IMR-90 (cell line): ENCODE measurements around the gene TRAF3. TPM values are rescaled to one million over a fixed set of nuclear protein-coding genes. Genes with fewer than 3 reads are reported as not detected.

Experiments
- ATAC-seq: fragments of 200-7000 bp; cut with Tn5 transposase; 2 replicates; pipeline ENCODE4 v1.9.1; 2020; ENCODE audit warnings: low read depth, mild to moderate bottlenecking, moderate library complexity
- BruUV-seq: library from RNA; stranded (reverse); fragments of 400-500 nt; replicated peaks from 2 replicates; lab custom pipeline; 2021; lab: Mats Ljungman, UMichigan
- CTCF ChIA-PET: fragments of 300-600 bp; formaldehyde crosslinking; extraction: SDS; loops from one replicate; lab custom pipeline; 2021; ENCODE audit warnings: antibody characterized with exemption; lab: Yijun Ruan, JAX
- POLR2A ChIA-PET: fragments of 300-600 bp; sonication (Branson Sonifier 250); formaldehyde crosslinking; loops from one replicate; lab custom pipeline; 2022; ENCODE audit warnings: antibody characterized with exemption; ENCODE audit not compliant: unreplicated experiment; lab: Charles Lee
- DNase-seq: peaks from one replicate; pipeline ENCODE4 v3.0.0; 2013
- H2AFZ ChIP-seq: replicated peaks from 2 replicates; pipeline ENCODE3; 2013; ENCODE audit warnings: low read length, mild to moderate bottlenecking; ENCODE audit not compliant: poor library complexity
- H2AK5ac ChIP-seq: 2 replicates; pipeline ENCODE4 v1.6.1; 2013; ENCODE audit warnings: low read depth, low read length, inconsistent platforms
- H2AK9ac ChIP-seq: replicated peaks from 2 replicates; pipeline ENCODE3; 2013; ENCODE audit warnings: mild to moderate bottlenecking, low read depth, low read length, moderate library complexity; ENCODE audit not compliant: poor library complexity
- H2BK120ac ChIP-seq: 2 replicates; pipeline ENCODE4 v1.6.1; 2013; ENCODE audit warnings: low read depth, low read length, inconsistent platforms
- H2BK15ac ChIP-seq: 3 replicates; pipeline ENCODE4 v1.6.1; 2013; ENCODE audit warnings: low read depth, low read length, inconsistent platforms
- H2BK20ac ChIP-seq: 2 replicates; pipeline ENCODE4 v1.6.1; 2013; ENCODE audit warnings: low read depth, mild to moderate bottlenecking, inconsistent platforms, low read length, moderate library complexity
- H2BK5ac ChIP-seq: 2 replicates; pipeline ENCODE4 v1.6.1; 2013; ENCODE audit warnings: mild to moderate bottlenecking, low read depth, low read length, inconsistent platforms; ENCODE audit not compliant: poor library complexity, severe bottlenecking
- H3K14ac ChIP-seq: replicated peaks from 2 replicates; pipeline ENCODE4 v1.6.1; 2013; ENCODE audit warnings: low read depth, low read length, inconsistent platforms
- H3K18ac ChIP-seq: 2 replicates; pipeline ENCODE4 v1.6.1; 2013; ENCODE audit warnings: low read depth, low read length, control low read depth
- H3K23ac ChIP-seq: 2 replicates; pipeline ENCODE4 v1.6.1; 2013; ENCODE audit warnings: low read depth, low read length, inconsistent platforms
- H3K27ac ChIP-seq: 2 replicates; pipeline ENCODE4 v1.5.1; 2013; ENCODE audit warnings: mild to moderate bottlenecking, control low read depth, low read length; ENCODE audit not compliant: insufficient read depth
- H3K27me3 ChIP-seq: 2 replicates; pipeline ENCODE4 v1.6.1; 2013; ENCODE audit warnings: low read length; ENCODE audit not compliant: control insufficient read depth, insufficient read depth
- H3K36me3 ChIP-seq: 2 replicates; pipeline ENCODE4 v1.6.1; 2013; ENCODE audit warnings: low read length, mixed read lengths; ENCODE audit not compliant: control insufficient read depth, insufficient read depth
- H3K4ac ChIP-seq: 2 replicates; pipeline ENCODE4 v1.6.1; 2013; ENCODE audit warnings: low read depth, low read length, inconsistent platforms
- H3K4me1 ChIP-seq: 2 replicates; pipeline ENCODE4 v1.6.1; 2013; ENCODE audit warnings: low read length, mixed read lengths; ENCODE audit not compliant: control insufficient read depth, insufficient read depth
- H3K4me2 ChIP-seq: 2 replicates; pipeline ENCODE4 v1.6.1; 2013; ENCODE audit warnings: low read depth, mild to moderate bottlenecking, control low read depth, low read length, moderate library complexity
- H3K4me3 ChIP-seq: 2 replicates; pipeline ENCODE4 v1.5.1; 2013; ENCODE audit warnings: low read depth, mild to moderate bottlenecking, control low read depth, low read length, moderate library complexity; ENCODE audit not compliant: insufficient read depth
- H3K56ac ChIP-seq: 2 replicates; pipeline ENCODE4 v1.6.1; 2013; ENCODE audit warnings: low read length, inconsistent platforms; ENCODE audit not compliant: insufficient read depth; ENCODE audit errors: extremely low read depth
- H3K79me1 ChIP-seq, 2 experiments: 2 replicates each; pipeline ENCODE4 v1.6.1; 2013; ENCODE audit warnings: low read length in 2 of 2, inconsistent platforms in 1 of 2, low read depth in 1 of 2
- H3K9ac ChIP-seq: 2 replicates; pipeline ENCODE4 v1.6.1; 2013; ENCODE audit warnings: low read depth, low read length, control low read depth
- H3K9me1 ChIP-seq: 2 replicates; pipeline ENCODE4 v1.6.1; 2013; ENCODE audit warnings: low read length, inconsistent platforms; ENCODE audit not compliant: insufficient read depth
- H3K9me3 ChIP-seq: 2 replicates; pipeline ENCODE4 v1.6.1; 2013; ENCODE audit warnings: low read length; ENCODE audit not compliant: control insufficient read depth, insufficient read depth
- H4K20me1 ChIP-seq: 2 replicates; pipeline ENCODE4 v1.6.1; 2013; ENCODE audit warnings: low read length, inconsistent platforms; ENCODE audit not compliant: insufficient read depth
- H4K5ac ChIP-seq: 2 replicates; pipeline ENCODE4 v1.6.1; 2013; ENCODE audit warnings: mild to moderate bottlenecking, low read depth, low read length, control low read depth
- H4K8ac ChIP-seq, 2 experiments: 2 replicates each; pipeline ENCODE4 v1.6.1; 2013; ENCODE audit warnings: low read depth in 2 of 2, low read length in 2 of 2, control low read depth in 1 of 2, inconsistent platforms in 1 of 2
- H4K91ac ChIP-seq: 2 replicates; pipeline ENCODE4 v1.6.1; 2013; ENCODE audit warnings: low read depth, low read length, inconsistent platforms; ENCODE audit not compliant: insufficient read depth
- BHLHE40 ChIP-seq: fragments of 150-350 bp; IDR thresholded peaks from 2 replicates; pipeline ENCODE4 v1.6.1; 2016; ENCODE audit warnings: mild to moderate bottlenecking, low read depth, low read length
- CEBPB ChIP-seq: IDR thresholded peaks from 2 replicates; pipeline ENCODE4 v1.6.1; 2012; ENCODE audit warnings: low read depth, low read length, improper control_type of control experiment
- CHD1 ChIP-seq: IDR thresholded peaks from 2 replicates; pipeline ENCODE4 v1.6.1; 2012; ENCODE audit warnings: low read depth, low read length, improper control_type of control experiment
- CTCF ChIP-seq: conservative IDR thresholded peaks from 2 replicates; pipeline ENCODE4 v1.5.1; 2012; ENCODE audit warnings: mild to moderate bottlenecking, low read depth, low read length, improper control_type of control experiment
- ELK1 ChIP-seq: fragments of 150-350 bp; IDR thresholded peaks from 2 replicates; pipeline ENCODE4 v1.6.1; 2016; ENCODE audit warnings: low read depth, mild to moderate bottlenecking, low read length, moderate library complexity, borderline replicate concordance
- FOS ChIP-seq: fragments of 150-350 bp; IDR thresholded peaks from 2 replicates; pipeline ENCODE4 v1.6.1; 2016; ENCODE audit warnings: low read depth, low read length
- MAFK ChIP-seq: IDR thresholded peaks from 2 replicates; pipeline ENCODE4 v1.6.1; 2012; ENCODE audit warnings: low read depth, low read length, improper control_type of control experiment
- MAZ ChIP-seq: IDR thresholded peaks from 2 replicates; pipeline ENCODE4 v1.6.1; 2012; ENCODE audit warnings: low read depth, mild to moderate bottlenecking, low read length, improper control_type of control experiment, moderate library complexity, borderline replicate concordance
- MXI1 ChIP-seq: IDR thresholded peaks from 2 replicates; pipeline ENCODE4 v1.6.1; 2012; ENCODE audit warnings: low read depth, mild to moderate bottlenecking, low read length, moderate library complexity, borderline replicate concordance
- NFE2L2 ChIP-seq: fragments of 150-350 bp; IDR thresholded peaks from 2 replicates; pipeline ENCODE4 v1.6.1; 2016; ENCODE audit warnings: low read depth, mild to moderate bottlenecking, low read length
- POLR2A ChIP-seq: IDR thresholded peaks from 2 replicates; pipeline ENCODE4 v1.6.1; 2012; ENCODE audit warnings: mild to moderate bottlenecking, low read depth, low read length
- RCOR1 ChIP-seq: IDR thresholded peaks from 2 replicates; pipeline ENCODE4 v1.6.1; 2012; ENCODE audit warnings: mild to moderate bottlenecking, low read length, improper control_type of control experiment; ENCODE audit not compliant: insufficient replicate concordance
- RFX5 ChIP-seq: IDR thresholded peaks from 2 replicates; pipeline ENCODE4 v1.8.0; 2012; ENCODE audit warnings: low read depth, mild to moderate bottlenecking, low read length, moderate library complexity
- SMC3 ChIP-seq: fragments of 150-350 bp; IDR thresholded peaks from 2 replicates; pipeline ENCODE4 v1.6.1; 2016; ENCODE audit warnings: low read depth, mild to moderate bottlenecking, antibody characterized with exemption, low read length, moderate library complexity
- USF2 ChIP-seq: fragments of 150-350 bp; IDR thresholded peaks from 2 replicates; pipeline ENCODE4 v1.6.1; 2017; ENCODE audit warnings: mild to moderate bottlenecking, antibody characterized with exemption, low read length, low read depth
- WGBS, 2 experiments: methylation state at CpG; one replicate each; pipeline versions ENCODE4 v1.1.5 to v1.1.7; 2013; ENCODE audit warnings: missing lambda C conversion rate in 2 of 2; ENCODE audit not compliant: insufficient read length in 1 of 2; ENCODE audit errors: extremely low coverage in 2 of 2; 5-methylcytosine and 5-hydroxymethylcytosine counted together
- dilution Hi-C: fragments of 300-500 bp; cut with HindIII; formaldehyde crosslinking; loops from one replicate; pipeline ENCODE4 v1.14.3; 2018; ENCODE audit warnings: low sequenced_read_pairs; ENCODE audit not compliant: unreplicated experiment
- in situ Hi-C: fragments of 300-500 bp; cut with MboI; formaldehyde crosslinking; loops from 3 replicates; pipeline ENCODE4 v1.14.3; 2019; ENCODE audit warnings: low sequenced_read_pairs, inconsistent platforms, mixed read lengths
- intact Hi-C: fragments of 100-400 bp; cut with micrococcal nuclease; formaldehyde crosslinking; loops from 2 replicates; pipeline ENCODE4 v1.10.0; 2022
- polyA plus RNA-seq, 3 experiments: library from polyadenylated mRNA; depleted of rRNA; stranded (reverse); fragments of >200 nt; gene quantifications; 2 replicates each; pipeline ENCODE4 v1.2.3, GENCODE V29; 2012; ENCODE audit warnings: low replicate concordance in 1 of 3
- total RNA-seq: library from RNA; depleted of rRNA; stranded (reverse); fragments of >200 nt; gene quantifications from 2 replicates; pipeline ENCODE4 v1.2.3, GENCODE V29; 2012

TRAF3 gene
- total and polyA plus RNA-seq, 2 of the 4 experiments (the other 2 are of a cell fraction) = 21.2 to 25.3 TPM

GRCh38 chr14:102939820-102940561, 162.7 kb downstream of the TRAF3 start:
- Histone ChIP-seq H3K4ac (no peak overlapping the region), H3K56ac (no peak overlapping the region), H3K9me3 (no peaks in the 10 kb centered on the region), H2BK5ac (no peak overlapping the region), H3K36me3 (peaks cover 73% of the 10 kb centered on the region), H3K23ac (no peak overlapping the region), H2AK5ac (no peak overlapping the region), H2AFZ (no peak overlapping the region), H3K18ac (no peak overlapping the region), H2BK120ac (no peak overlapping the region), H2BK15ac (no peak overlapping the region), H3K14ac (no peak overlapping the region), H3K27ac (no peak overlapping the region), H3K4me1 (no peaks in the 10 kb centered on the region; the same call in 1 of the 2 replicates), H4K20me1 (peaks cover 15% of the 10 kb centered on the region), H3K4me2 (no peak overlapping the region), H4K8ac (no peak overlapping the region), H3K9me1 (peaks cover 4% of the 10 kb centered on the region; the same call in 1 of the 2 replicates), H3K9ac (no peak overlapping the region), H2BK20ac (no peak overlapping the region), H2AK9ac (no peak overlapping the region), H3K27me3 (no peaks in the 10 kb centered on the region), H3K4me3 (no peak overlapping the region), H4K91ac (no peak overlapping the region), H4K5ac (no peak overlapping the region), H3K79me1 (peaks cover 0 to 38% of the 10 kb centered on the region in 2 experiments; a peak in 3 of 4 replicates)
- TF ChIP-seq BHLHE40 (no peak), MAZ (no peak), RFX5 (no peak), USF2 (no peak), CEBPB (no peak), NFE2L2 (no peak), FOS (no peak), ELK1 (no peak), CHD1 (no peak), POLR2A (no peak), RCOR1 (no peak), MAFK (no peak), MXI1 (no peak), CTCF (no peak), SMC3 (no peak)
- intact Hi-C loops (no loop called here), in situ Hi-C loops (no loop called here), dilution Hi-C loops (no loop called here)
- POLR2A ChIA-PET = no interaction called here
- ATAC-seq (no peak), DNase-seq (no peak)
- 80% methylated on average over 7 of the region's 43 CpGs; no CpG with 5 or more reads in 1 of the 2 experiments for WGBS, 2 experiments
- BruUV-seq = no TSS peak
- CTCF ChIA-PET = no interaction called here
